BJ (cell line): Measurements from ENCODE around the gene RBM34. TPM values are rescaled to one million over a fixed set of nuclear protein-coding genes. Genes with fewer than 3 reads are reported as not detected.

Source experiments
- CTCF ChIA-PET: fragments of 350-600 bp; formaldehyde crosslinking; extraction: SDS; loops from one replicate; lab custom pipeline; 2021; ENCODE audit warnings: antibody characterized with exemption, inconsistent platforms; lab: Yijun Ruan, JAX
- POLR2A ChIA-PET: fragments of 300-600 bp; sonication (Branson Sonifier 250); formaldehyde crosslinking; extraction: SDS; loops from one replicate; lab custom pipeline; 2021; ENCODE audit warnings: antibody characterized with exemption; lab: Charles Lee
- DNase-seq: peaks from one replicate; pipeline ENCODE4 v3.0.0-alpha.2; 2011; ENCODE audit warnings: low read depth
- H3K27me3 ChIP-seq: 2 replicates; pipeline ENCODE4 v1.6.0; 2011; ENCODE audit warnings: low read length; ENCODE audit not compliant: control insufficient read depth, insufficient read depth
- H3K36me3 ChIP-seq: 2 replicates; pipeline ENCODE4 v1.5.1; 2011; ENCODE audit warnings: low read length; ENCODE audit not compliant: control insufficient read depth, insufficient read depth
- H3K4me3 ChIP-seq: 2 replicates; pipeline ENCODE4 v1.5.1; 2011; ENCODE audit warnings: low read depth, mild to moderate bottlenecking, control low read depth, low read length
- CTCF ChIP-seq: IDR thresholded peaks from 2 replicates; pipeline ENCODE4 v1.5.1; 2011; ENCODE audit warnings: low read depth, mild to moderate bottlenecking, control low read depth, inconsistent platforms, low read length, moderate library complexity; ENCODE audit not compliant: insufficient read depth
- polyA plus RNA-seq: library from polyadenylated mRNA; depleted of rRNA; stranded (reverse); fragments of >200 nt; gene quantifications from 2 replicates; pipeline ENCODE4 v1.2.3, GENCODE V29; 2011

The RBM34 gene
- polyA plus RNA-seq, 1 experiment, result 24.4 TPM

- CTCF ChIA-PET, result interaction anchor here (0.5 to 1.3 kb wide), 4 partner anchors 10 to 365 kb away, joined by 3 read pairs; partner anchors contain the start of genes B3GALNT2, RBM34 and TOMM20
- Histone ChIP-seq H3K27me3 (no peaks in the 10 kb centered on the region), H3K36me3 (peaks cover 11% of the 10 kb centered on the region), H3K4me3 (no peak overlapping the region)
- DNase-seq, result no peak
- TF ChIP-seq CTCF, result no peak
- POLR2A ChIA-PET, result no interaction called here
These were observed 21.7 kb downstream of the RBM34 start for GRCh38 chr1:235139315-235139714.

DNA sequence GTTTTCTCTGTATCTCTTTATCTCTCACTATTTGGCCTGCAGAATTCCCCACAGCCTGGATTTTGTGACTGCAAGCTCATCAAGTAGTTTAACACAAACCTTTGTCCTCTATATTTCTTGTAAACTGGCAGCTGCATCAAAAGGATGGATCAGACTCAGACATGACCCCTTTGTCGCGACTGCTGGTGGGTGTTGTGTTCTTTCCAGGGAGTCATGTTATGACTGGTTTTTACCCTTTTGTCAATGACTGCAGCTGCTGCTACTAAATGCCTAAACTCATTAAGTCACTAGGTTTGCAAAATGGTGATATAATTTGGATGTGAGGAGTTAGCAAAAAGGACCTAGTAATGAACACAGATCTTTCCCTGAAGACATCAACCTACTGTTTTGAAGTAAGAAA lies 22.2 kb downstream of the RBM34 start:
- ChIA-PET CTCF (no interaction called here), POLR2A (no interaction called here)
- TF ChIP-seq CTCF, result no peak
- no peaks in the 10 kb centered on the region for H3K27me3 ChIP-seq
- no peak for DNase-seq
- peaks cover 12% of the 10 kb centered on the region for H3K36me3 ChIP-seq
- no peak overlapping the region for H3K4me3 ChIP-seq

DNA sequence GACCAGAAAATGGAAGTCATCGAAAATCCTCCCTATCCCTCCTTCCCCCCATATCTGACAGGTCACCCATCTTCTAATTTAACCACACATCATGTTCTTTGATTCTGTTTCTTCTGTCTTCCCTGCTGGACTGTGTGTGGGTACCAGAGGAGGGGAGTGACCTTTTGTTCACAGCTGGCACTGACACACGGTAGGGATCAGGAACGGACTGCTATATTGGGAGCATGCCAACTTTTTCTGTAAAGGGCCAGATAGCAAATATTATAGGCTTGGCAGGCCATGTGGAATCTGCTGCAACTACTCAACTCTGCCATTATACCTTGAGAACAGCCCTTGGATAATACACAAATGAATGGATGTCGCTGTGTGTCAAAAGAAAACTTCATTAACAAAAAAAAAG lies 24.9 kb downstream of the RBM34 start:
- no peak overlapping the region for H3K4me3 ChIP-seq
- CTCF ChIA-PET, result interaction anchor here (1.5 kb wide), 1 partner anchor 20 kb away, joined by 5 read pairs; no protein-coding TSS in a partner anchor
- no peak for TF ChIP-seq CTCF
- H3K27me3 ChIP-seq, result no peaks in the 10 kb centered on the region
- POLR2A ChIA-PET, result no interaction called here
- peaks cover 13% of the 10 kb centered on the region for H3K36me3 ChIP-seq
- DNase-seq, result no peak

- Histone ChIP-seq H3K36me3 (peaks cover 10% of the 10 kb centered on the region), H3K27me3 (no peaks in the 10 kb centered on the region), H3K4me3 (no peak overlapping the region)
- no peak for TF ChIP-seq CTCF
- POLR2A ChIA-PET, result no interaction called here
- DNase-seq, result no peak
- CTCF ChIA-PET, result interaction anchor here (0.8 kb wide), 1 partner anchor 9 kb away, joined by 3 read pairs; no protein-coding TSS in a partner anchor
These were observed 26.9 kb downstream of the RBM34 start for GRCh38 chr1:235134171-235134570.

DNA sequence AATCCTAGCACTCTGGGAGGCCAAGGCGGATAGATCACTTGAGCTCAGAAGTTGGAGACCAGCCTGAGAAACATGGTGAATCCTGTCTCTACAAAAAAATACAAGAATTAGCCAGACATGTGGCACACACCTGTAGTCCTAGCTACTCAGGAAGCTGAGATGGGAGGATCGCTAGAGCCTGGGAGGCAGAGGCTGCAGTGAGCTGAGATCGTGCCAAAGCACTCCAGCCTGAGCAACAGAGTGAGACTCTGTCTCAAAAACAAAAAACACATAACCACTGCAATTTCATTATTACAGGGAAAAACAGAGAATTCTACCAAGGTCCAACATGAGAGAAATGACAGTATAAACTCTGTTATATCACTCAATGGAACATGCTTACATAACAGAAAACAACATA lies 28.0 kb downstream of the RBM34 start:
- TF ChIP-seq CTCF, result no peak
- no peak overlapping the region for H3K4me3 ChIP-seq
- H3K27me3 ChIP-seq, result no peaks in the 10 kb centered on the region
- POLR2A ChIA-PET, result no interaction called here
- H3K36me3 ChIP-seq, result peaks cover 10% of the 10 kb centered on the region
- DNase-seq, result no peak
- CTCF ChIA-PET, result interaction anchor here (0.6 to 1.0 kb wide), 2 partner anchors 31 to 1427 kb away, joined by 3 to 4 read pairs; no protein-coding TSS in a partner anchor
